Hepatocyte (in vitro differentiated cells): Measurements from ENCODE around the gene FKRP. TPM values are rescaled to one million over a fixed set of nuclear protein-coding genes. Genes with fewer than 3 reads are reported as not detected.

Experiments
- DNase-seq: peaks from one replicate; pipeline ENCODE4 v3.0.0-alpha.2; 2016; ENCODE audit warnings: low spot score
- H2AFZ ChIP-seq: fragments of 200-600 bp; sonication (generic); 2 replicates; pipeline ENCODE4 v1.6.0; 2016; ENCODE audit warnings: antibody characterized with exemption, mild to moderate bottlenecking
- H3K27ac ChIP-seq: fragments of 200-600 bp; sonication (generic); 2 replicates; pipeline ENCODE4 v1.5.1; 2016; ENCODE audit warnings: mild to moderate bottlenecking
- H3K27me3 ChIP-seq: fragments of 200-600 bp; sonication (generic); 2 replicates; pipeline ENCODE4 v1.6.1; 2016
- H3K36me3 ChIP-seq: fragments of 200-600 bp; sonication (generic); replicated peaks from 2 replicates; pipeline ENCODE4 v1.5.1; 2016; ENCODE audit warnings: low read depth; ENCODE audit not compliant: insufficient read depth
- H3K4me1 ChIP-seq: fragments of 200-600 bp; sonication (generic); 2 replicates; pipeline ENCODE4 v1.5.1; 2016; ENCODE audit warnings: mild to moderate bottlenecking, moderate library complexity; ENCODE audit not compliant: insufficient read depth
- H3K4me2 ChIP-seq: fragments of 200-600 bp; sonication (generic); 2 replicates; pipeline ENCODE4 v1.6.0; 2016
- H3K4me3 ChIP-seq: fragments of 200-600 bp; sonication (generic); 2 replicates; pipeline ENCODE4 v1.5.1; 2016; ENCODE audit warnings: mild to moderate bottlenecking
- H3K79me2 ChIP-seq: fragments of 200-600 bp; sonication (generic); 2 replicates; pipeline ENCODE4 v1.6.0; 2017; ENCODE audit warnings: mild to moderate bottlenecking
- H3K9me2 ChIP-seq: fragments of 200-600 bp; sonication (generic); replicated peaks from 2 replicates; pipeline ENCODE4 v1.6.0; 2017; ENCODE audit warnings: mild to moderate bottlenecking; ENCODE audit not compliant: insufficient read depth
- H3K9me3 ChIP-seq: fragments of 200-600 bp; sonication (generic); 2 replicates; pipeline ENCODE4 v1.5.1; 2016; ENCODE audit warnings: low read depth, mild to moderate bottlenecking
- H4K20me1 ChIP-seq: fragments of 200-600 bp; sonication (generic); 2 replicates; pipeline ENCODE4 v1.6.0; 2016; ENCODE audit warnings: mild to moderate bottlenecking; ENCODE audit not compliant: insufficient read depth, poor library complexity, severe bottlenecking
- CTCF ChIP-seq: fragments of 200-600 bp; sonication (generic); IDR thresholded peaks from 2 replicates; pipeline ENCODE4 v1.5.1; 2016; ENCODE audit warnings: antibody characterized with exemption, mild to moderate bottlenecking; ENCODE audit not compliant: poor library complexity
- EZH2 ChIP-seq: fragments of 200-600 bp; sonication (generic); IDR thresholded peaks from 2 replicates; pipeline ENCODE4 v1.6.1; 2016; ENCODE audit warnings: antibody characterized with exemption, mild to moderate bottlenecking, borderline replicate concordance
- EZH2phosphoT487 ChIP-seq: fragments of 200-600 bp; sonication (generic); IDR thresholded peaks from one replicate; pipeline ENCODE4 v1.6.1; 2018; ENCODE audit warnings: antibody characterized with exemption, mild to moderate bottlenecking, low read depth, moderate library complexity; ENCODE audit not compliant: unreplicated experiment, severe bottlenecking
- WGBS: methylation state at CpG from one replicate; pipeline ENCODE4 v1.1.6; 2016; ENCODE audit warnings: low lambda C conversion rate; ENCODE audit errors: missing lambda C conversion rate; 5-methylcytosine and 5-hydroxymethylcytosine counted together
- polyA plus RNA-seq: library from polyadenylated mRNA; unstranded; fragments of >200 nt; fragmentation: Nextera tagmentation; extraction: Ambion mirVana; gene quantifications from 2 replicates; pipeline ENCODE4 v1.2.1, GENCODE V29; 2016
- total RNA-seq: library from RNA; depleted of rRNA; stranded (reverse); fragments of >200 nt; gene quantifications from 2 replicates; pipeline ENCODE4 v1.2.3, GENCODE V29; 2014

FKRP gene
- total and polyA plus RNA-seq, 2 experiments from 2014 or later, result 18.7 to 23.6 TPM

- no peak overlapping the region for H3K27ac ChIP-seq
- no peak for DNase-seq
Observed at GRCh38 chr19:46791944-46792343, 46.1 kb downstream of the FKRP start.

GRCh38 chr19:46797881-46798280 is 52.0 kb downstream of the FKRP start:
- Histone ChIP-seq H3K36me3 (no peaks in the 10 kb centered on the region), H3K9me2 (no peaks in the 10 kb centered on the region), H4K20me1 (no peaks in the 10 kb centered on the region), H3K27me3 (no peaks in the 10 kb centered on the region), H3K79me2 (no peaks in the 10 kb centered on the region), H3K27ac (no peak overlapping the region), H3K9me3 (no peaks in the 10 kb centered on the region), H3K4me1 (peaks cover 9% of the 10 kb centered on the region), H3K4me2 (no peak overlapping the region), H2AFZ (no peak overlapping the region), H3K4me3 (no peak overlapping the region)
- TF ChIP-seq EZH2, result no peak
- TF ChIP-seq CTCF, result no peak
- no peak for TF ChIP-seq EZH2phosphoT487
- WGBS, result 100% methylated on average over 1 of the region's 1 CpG
- DNase-seq, result no peak

More at GRCh38 chr19:46791944-46792343, 46.1 kb downstream of the FKRP start:
- Histone ChIP-seq H3K4me2 (no peak overlapping the region), H3K9me2 (no peaks in the 10 kb centered on the region), H3K9me3 (no peaks in the 10 kb centered on the region), H3K36me3 (no peaks in the 10 kb centered on the region), H3K4me3 (no peak overlapping the region), H2AFZ (no peak overlapping the region), H3K27me3 (no peaks in the 10 kb centered on the region), H4K20me1 (no peaks in the 10 kb centered on the region), H3K4me1 (peaks cover 9% of the 10 kb centered on the region), H3K79me2 (peaks cover 12% of the 10 kb centered on the region)
- TF ChIP-seq EZH2, result no peak
- TF ChIP-seq EZH2phosphoT487, result no peak
- no peak for TF ChIP-seq CTCF
- 54% methylated on average over 5 of the region's 5 CpGs for WGBS

- H3K4me2 ChIP-seq, result no peak overlapping the region
- no peaks in the 10 kb centered on the region for H3K36me3 ChIP-seq
- H3K4me3 ChIP-seq, result no peak overlapping the region
- no peaks in the 10 kb centered on the region for H3K9me3 ChIP-seq
- H3K9me2 ChIP-seq, result no peaks in the 10 kb centered on the region
- DNase-seq, result no peak
- H3K27ac ChIP-seq, result no peak overlapping the region
- H3K4me1 ChIP-seq, result peaks cover 9% of the 10 kb centered on the region
- no peaks in the 10 kb centered on the region for H3K27me3 ChIP-seq
- H4K20me1 ChIP-seq, result no peaks in the 10 kb centered on the region
- TF ChIP-seq EZH2phosphoT487 (no peak), EZH2 (no peak), CTCF (no peak)
- 93% methylated on average over 2 of the region's 2 CpGs for WGBS
- no peaks in the 10 kb centered on the region for H3K79me2 ChIP-seq
- H2AFZ ChIP-seq, result no peak overlapping the region
Observed at GRCh38 chr19:46798713-46799112, 52.9 kb downstream of the FKRP start.

GRCh38 chr19:46802152-46802551 is 56.3 kb downstream of the FKRP start:
- H4K20me1 ChIP-seq, result no peaks in the 10 kb centered on the region
- 86% methylated on average over 5 of the region's 5 CpGs for WGBS
- no peaks in the 10 kb centered on the region for H3K27me3 ChIP-seq
- no peaks in the 10 kb centered on the region for H3K79me2 ChIP-seq
- H3K36me3 ChIP-seq, result no peaks in the 10 kb centered on the region
- H3K4me2 ChIP-seq, result no peak overlapping the region
- no peak overlapping the region for H2AFZ ChIP-seq
- no peaks in the 10 kb centered on the region for H3K4me1 ChIP-seq
- H3K9me3 ChIP-seq, result no peaks in the 10 kb centered on the region
- DNase-seq, result no peak
- H3K27ac ChIP-seq, result no peak overlapping the region
- H3K9me2 ChIP-seq, result no peaks in the 10 kb centered on the region
- no peak overlapping the region for H3K4me3 ChIP-seq
- TF ChIP-seq CTCF, result no peak
- TF ChIP-seq EZH2, result no peak
- TF ChIP-seq EZH2phosphoT487, result no peak
